AG10803 (cell line): Measurements from ENCODE around the gene KCNAB1.

Experiments
- DNase-seq: peaks from one replicate; pipeline ENCODE4 v3.0.0; 2010; ENCODE audit warnings: low read depth
- H3K4me3 ChIP-seq: 2 replicates; pipeline ENCODE4 v1.5.1; 2011; ENCODE audit warnings: mild to moderate bottlenecking, low read length, control low read depth
- TF ChIP-seq, protein P1 (sequence below): conservative IDR thresholded peaks from 2 replicates; pipeline ENCODE4 v1.5.1; 2011; ENCODE audit warnings: mild to moderate bottlenecking, low read length, control low read depth, inconsistent platforms

The KCNAB1 gene

DNA sequence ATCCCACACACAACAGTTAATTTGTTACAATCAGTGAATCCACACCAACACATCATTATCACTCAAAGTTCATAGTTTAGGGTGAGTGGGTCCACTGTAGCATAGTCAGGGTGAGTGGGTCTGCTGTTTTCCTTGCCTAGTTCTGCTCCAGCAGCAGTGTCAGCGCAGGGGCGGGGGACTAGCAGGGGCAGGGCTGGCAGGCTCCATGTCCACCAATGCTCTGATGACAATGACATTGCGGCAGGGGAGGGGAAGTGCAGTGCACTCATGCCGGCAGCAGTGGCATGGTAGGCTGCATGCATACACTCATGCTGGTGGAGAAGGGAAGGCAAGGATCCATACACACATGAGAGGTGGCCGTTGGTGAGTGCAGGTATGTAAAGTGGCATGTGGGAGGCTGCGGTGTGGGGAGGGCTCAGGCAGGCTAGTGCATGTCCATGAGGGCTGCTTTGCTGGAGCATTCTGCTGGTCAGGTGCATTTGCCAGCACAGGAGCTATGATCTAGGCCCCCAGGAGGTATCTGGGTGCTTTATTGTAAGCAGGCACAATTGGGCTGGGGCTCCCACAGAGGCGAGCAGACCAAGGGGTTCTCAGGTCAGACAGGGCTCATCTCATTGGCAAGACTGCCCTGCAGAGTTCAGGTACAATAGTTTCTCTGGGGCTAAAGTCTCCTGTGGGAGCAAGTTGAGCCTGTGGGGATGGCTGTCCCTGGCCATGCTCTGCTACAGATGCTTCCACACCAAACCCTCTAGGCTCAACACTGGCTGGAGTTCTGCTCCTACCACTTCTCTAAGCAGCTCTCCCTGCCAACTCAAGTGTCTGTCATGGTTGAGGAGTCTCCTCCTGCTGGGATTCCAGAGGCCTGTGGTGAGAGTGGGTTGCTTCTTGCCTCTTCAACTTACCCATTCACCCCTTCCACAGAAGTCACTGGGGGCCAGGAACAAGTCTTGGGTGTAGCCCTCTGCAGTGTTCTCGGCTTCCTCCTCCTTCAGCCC lies 81.3 kb downstream of the KCNAB1 start:
- TF ChIP-seq, protein P1, sequence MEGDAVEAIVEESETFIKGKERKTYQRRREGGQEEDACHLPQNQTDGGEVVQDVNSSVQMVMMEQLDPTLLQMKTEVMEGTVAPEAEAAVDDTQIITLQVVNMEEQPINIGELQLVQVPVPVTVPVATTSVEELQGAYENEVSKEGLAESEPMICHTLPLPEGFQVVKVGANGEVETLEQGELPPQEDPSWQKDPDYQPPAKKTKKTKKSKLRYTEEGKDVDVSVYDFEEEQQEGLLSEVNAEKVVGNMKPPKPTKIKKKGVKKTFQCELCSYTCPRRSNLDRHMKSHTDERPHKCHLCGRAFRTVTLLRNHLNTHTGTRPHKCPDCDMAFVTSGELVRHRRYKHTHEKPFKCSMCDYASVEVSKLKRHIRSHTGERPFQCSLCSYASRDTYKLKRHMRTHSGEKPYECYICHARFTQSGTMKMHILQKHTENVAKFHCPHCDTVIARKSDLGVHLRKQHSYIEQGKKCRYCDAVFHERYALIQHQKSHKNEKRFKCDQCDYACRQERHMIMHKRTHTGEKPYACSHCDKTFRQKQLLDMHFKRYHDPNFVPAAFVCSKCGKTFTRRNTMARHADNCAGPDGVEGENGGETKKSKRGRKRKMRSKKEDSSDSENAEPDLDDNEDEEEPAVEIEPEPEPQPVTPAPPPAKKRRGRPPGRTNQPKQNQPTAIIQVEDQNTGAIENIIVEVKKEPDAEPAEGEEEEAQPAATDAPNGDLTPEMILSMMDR = no peak
- DNase-seq = no peak
- no peak overlapping the region for H3K4me3 ChIP-seq

DNA sequence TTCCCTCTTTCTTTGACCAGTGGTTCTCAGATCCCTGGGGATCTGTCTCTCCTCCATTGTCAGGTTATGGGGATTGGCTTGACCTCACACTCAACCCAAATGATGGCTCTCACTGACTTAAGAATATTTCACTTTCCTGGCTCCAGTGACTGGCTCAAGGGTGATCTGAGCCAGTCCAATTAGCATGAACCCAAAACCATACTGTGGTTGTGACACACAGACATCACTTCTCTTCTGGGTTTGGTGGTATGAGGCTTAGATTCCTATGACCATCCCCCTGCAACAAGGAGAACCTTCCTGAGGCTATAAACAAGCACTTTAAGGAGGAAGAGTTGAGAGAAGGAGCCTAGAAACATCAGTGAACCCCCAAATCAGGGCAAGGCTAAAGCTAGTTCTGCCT lies 85.8 kb downstream of the KCNAB1 start:
- TF ChIP-seq, protein P1 = no peak
- no peak overlapping the region for H3K4me3 ChIP-seq
- peak; percentile 78 for DNase-seq

DNA sequence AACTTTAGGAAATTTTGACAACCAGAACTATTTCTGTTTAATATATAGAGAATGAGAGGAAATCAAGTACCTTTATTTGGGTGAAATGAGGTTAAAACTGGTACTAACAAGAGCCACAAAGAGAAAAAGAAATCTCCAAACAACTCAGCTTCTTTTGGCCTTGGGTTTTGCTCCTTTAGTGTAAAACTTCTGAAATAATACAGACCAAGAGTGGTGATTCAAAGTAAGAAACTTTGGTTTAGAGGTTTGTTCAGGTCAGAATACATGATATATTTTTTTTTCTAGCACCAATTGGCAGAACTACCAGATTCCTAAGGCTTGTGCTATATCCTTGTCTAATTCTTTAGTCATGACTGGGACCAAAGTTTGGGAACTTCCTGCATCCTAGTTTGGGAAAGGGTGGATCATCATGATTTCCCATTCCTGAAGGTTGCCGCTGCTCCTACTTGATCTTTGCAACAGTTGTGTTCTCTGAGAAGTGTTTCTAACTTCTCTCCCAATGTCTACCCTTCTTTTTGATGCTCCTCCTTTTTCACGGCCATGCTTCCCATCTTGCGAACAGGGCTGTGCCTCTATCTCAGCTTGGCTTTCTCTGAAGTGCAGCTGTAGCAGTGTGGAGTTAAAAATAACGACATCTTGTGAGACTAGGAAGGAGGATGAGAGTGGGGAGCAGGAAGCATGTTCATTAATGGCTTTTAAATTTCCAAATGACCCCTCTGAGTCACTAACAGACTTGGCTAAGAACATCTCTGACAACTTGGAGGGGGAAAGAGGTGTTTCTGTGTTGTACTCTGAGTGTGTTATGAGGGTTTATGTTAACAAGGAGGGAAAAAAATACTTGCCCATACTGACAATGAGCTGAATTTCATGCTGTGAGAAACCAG lies 87.7 kb downstream of the KCNAB1 start:
- TF ChIP-seq, protein P1 = no peak
- H3K4me3 ChIP-seq = peak overlapping the region; percentile 10
- DNase-seq = peak; percentile 90

DNA sequence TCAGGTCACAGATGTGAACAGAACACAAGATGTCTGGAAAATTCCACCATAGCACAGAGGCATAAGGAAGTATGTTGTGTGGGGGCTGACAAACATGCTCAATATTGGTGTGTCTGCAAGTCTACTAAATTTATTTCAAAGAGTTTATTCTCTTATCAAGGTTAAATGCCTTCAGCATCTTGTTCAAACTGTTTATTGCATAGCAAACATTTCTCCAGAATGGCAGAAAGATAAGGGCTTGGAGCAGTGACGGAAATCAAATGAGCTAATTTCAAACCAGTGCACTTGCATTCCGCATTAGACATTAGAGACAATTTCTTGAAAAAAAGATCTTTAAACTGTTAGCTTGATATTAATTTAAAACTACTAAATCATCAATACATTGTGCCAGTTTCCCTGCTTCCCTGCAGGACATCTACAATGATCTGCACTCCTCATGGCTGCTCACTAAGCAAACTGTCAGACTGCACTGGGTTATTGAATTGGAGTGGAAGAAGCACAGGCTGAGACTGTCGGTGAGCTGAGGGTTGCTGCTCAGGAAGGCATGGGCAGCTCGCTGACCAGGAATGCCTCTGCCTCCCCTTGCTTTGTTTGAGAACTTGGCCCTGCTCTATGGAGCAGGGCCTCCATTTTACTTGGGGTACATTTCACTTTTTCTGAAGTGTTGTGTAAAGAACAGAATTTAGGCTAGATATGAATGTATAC lies 89.4 kb downstream of the KCNAB1 start:
- H3K4me3 ChIP-seq = no peak overlapping the region
- DNase-seq = no peak
- TF ChIP-seq, protein P1 = no peak

DNA sequence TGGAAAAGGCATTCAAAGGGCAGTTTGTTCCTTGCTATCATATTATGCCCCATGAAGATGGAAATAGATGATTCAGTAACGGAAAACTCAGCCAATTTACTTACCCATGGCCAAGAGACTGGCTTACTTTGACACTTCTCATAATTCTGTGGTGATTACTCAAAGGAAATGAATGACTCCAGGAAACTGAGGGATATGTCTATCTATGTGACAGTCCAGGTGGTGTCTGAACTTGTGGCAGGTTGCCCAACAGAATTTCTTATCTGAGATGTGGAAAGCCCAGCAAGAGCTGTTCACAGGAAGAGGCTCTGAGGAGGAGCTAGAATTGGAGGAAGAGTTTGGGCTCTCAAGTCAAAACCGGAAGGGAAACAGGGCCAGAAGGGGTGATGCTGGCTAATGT lies 91.2 kb downstream of the KCNAB1 start:
- DNase-seq = peak; percentile 46
- TF ChIP-seq, protein P1 = no peak
- no peak overlapping the region for H3K4me3 ChIP-seq

DNA sequence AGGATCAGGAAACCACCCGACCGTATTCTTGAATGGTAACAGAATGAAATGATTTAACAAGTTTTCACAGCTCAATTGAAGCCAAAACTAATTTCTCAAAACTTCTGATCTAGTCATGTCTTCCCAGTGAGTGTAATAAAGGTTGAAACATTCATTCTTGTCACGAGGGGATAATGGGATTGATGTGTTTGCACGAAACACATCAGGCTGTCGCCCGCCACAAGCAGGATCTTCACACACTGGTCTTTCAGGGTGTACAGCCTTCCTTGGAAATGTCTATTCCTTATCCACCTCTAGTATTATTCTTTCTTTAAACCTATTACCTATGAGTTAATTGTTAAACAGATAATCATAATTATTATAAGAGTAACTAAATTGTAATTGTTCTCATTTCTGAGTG lies 94.3 kb downstream of the KCNAB1 start:
- no peak for DNase-seq
- TF ChIP-seq, protein P1 = no peak
- no peak overlapping the region for H3K4me3 ChIP-seq
